Activated B cell treated with CpG ODN at 0.5 μM for 24 hours (primary cell): ENCODE measurements around the gene FNBP1L. TPM values are rescaled to one million over a fixed set of nuclear protein-coding genes. Genes with fewer than 3 reads are reported as not detected.

ENCODE experiments used
- ATAC-seq: fragments of 200-7000 bp; cut with Tn5 transposase; one replicate; pipeline ENCODE4 v1.10.0; 2021; ENCODE audit warnings: low read depth, mild to moderate bottlenecking, moderate library complexity
- CTCF ChIA-PET: fragments of 350-600 bp; sonication (Branson Sonifier 250); formaldehyde crosslinking; loops from one replicate; lab custom pipeline; 2021; ENCODE audit warnings: antibody characterized with exemption; lab: Charles Lee
- POLR2A ChIA-PET: fragments of 350-600 bp; sonication (Branson Sonifier 250); formaldehyde crosslinking; loops from one replicate; lab custom pipeline; 2021; ENCODE audit warnings: antibody characterized with exemption; lab: Charles Lee
- DNase-seq: peaks from one replicate; pipeline ENCODE4 v3.0.0; 2022
- H3K27ac Mint-ChIP-seq: one replicate; pipeline ENCODE4 v1.8.0; 2020; ENCODE audit warnings: mixed read lengths
- H3K27me3 Mint-ChIP-seq: one replicate; pipeline ENCODE4 v1.8.0; 2021; ENCODE audit warnings: mixed read lengths
- H3K36me3 Mint-ChIP-seq: one replicate; pipeline ENCODE4 v1.8.0; 2021; ENCODE audit warnings: low read depth, mixed read lengths
- H3K4me1 Mint-ChIP-seq: one replicate; pipeline ENCODE4 v1.8.0; 2021; ENCODE audit warnings: mixed read lengths
- H3K4me3 Mint-ChIP-seq: one replicate; pipeline ENCODE4 v1.8.0; 2020; ENCODE audit warnings: mild to moderate bottlenecking, mixed read lengths
- H3K9me3 Mint-ChIP-seq: one replicate; pipeline ENCODE4 v1.8.0; 2020; ENCODE audit warnings: mixed read lengths
- intact Hi-C: fragments of 100-400 bp; cut with micrococcal nuclease; formaldehyde crosslinking; loops from one replicate; pipeline ENCODE4 v1.15.1; 2024
- total RNA-seq: library from RNA; stranded (reverse); gene quantifications from 2 replicates; pipeline ENCODE4 v1.2.3, GENCODE V29; 2022
- TF ChIP-seq, protein P1 (sequence below): fragments of 200-600 bp; IDR thresholded peaks from one replicate; pipeline ENCODE4 v1.8.0; 2022; ENCODE audit warnings: antibody characterized with exemption, mild to moderate bottlenecking

Gene FNBP1L
- total RNA-seq, 1 donor from 2014 or later = 3.3 TPM

DNA sequence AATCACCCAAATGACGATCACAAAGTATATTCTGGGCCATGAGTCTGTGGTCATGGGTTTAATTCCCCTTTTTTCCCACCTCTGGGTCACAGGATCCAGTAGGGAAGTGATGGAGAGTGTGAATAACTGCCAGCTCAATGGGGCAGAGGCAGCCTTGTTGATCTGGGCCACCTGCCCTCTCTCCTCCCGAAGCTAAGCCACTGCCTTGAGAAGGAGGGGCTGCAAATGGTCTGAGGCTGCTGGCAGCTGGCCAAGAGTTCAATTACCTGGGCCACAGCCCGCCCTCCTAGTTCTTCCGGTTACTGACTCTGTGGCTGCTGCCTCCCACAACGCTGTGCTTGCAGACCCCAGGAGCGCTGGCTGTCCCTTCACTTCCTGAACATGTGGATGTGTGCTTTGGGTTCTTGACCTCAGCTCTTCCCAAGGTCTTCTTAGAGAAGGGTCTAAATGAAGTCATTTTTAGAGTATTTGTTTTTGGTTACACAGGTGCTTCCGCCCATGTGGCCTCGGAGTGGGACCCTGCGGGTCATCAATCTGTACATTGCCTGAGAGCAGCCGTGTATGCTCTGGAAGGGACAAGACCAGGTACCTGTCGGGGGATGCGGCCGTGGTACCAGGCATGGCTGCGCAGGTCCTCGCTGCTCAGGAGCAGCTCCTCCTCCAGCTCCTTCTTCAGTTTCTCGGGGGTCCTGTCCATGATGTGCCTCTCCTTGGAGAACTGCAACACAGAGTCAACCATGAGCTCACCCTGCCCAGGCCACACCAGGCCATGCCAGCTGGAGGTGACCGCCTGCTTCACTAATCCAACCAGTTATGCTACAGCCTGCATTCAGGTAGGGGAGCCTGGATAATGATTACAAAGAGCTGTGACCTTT, 144.0 kb downstream of the FNBP1L start:
- TF ChIP-seq, protein P1, sequence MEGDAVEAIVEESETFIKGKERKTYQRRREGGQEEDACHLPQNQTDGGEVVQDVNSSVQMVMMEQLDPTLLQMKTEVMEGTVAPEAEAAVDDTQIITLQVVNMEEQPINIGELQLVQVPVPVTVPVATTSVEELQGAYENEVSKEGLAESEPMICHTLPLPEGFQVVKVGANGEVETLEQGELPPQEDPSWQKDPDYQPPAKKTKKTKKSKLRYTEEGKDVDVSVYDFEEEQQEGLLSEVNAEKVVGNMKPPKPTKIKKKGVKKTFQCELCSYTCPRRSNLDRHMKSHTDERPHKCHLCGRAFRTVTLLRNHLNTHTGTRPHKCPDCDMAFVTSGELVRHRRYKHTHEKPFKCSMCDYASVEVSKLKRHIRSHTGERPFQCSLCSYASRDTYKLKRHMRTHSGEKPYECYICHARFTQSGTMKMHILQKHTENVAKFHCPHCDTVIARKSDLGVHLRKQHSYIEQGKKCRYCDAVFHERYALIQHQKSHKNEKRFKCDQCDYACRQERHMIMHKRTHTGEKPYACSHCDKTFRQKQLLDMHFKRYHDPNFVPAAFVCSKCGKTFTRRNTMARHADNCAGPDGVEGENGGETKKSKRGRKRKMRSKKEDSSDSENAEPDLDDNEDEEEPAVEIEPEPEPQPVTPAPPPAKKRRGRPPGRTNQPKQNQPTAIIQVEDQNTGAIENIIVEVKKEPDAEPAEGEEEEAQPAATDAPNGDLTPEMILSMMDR = no peak
- Mint-ChIP-seq H3K9me3 (no peaks in the 10 kb centered on the region), H3K27me3 (no peaks in the 10 kb centered on the region), H3K4me1 (peaks cover 25% of the 10 kb centered on the region), H3K4me3 (peak overlapping the region; percentile 45), H3K36me3 (peaks cover 48% of the 10 kb centered on the region), H3K27ac (peak overlapping the region; percentile 77)
- DNase-seq = peak; percentile 26
- intact Hi-C loops = loop anchor here (1.0 kb wide), 1 partner anchor 16 kb away; no protein-coding TSS in a partner anchor
- ChIA-PET POLR2A (interaction anchor here (1.2 kb wide), 1 partner anchor 16 kb away, joined by 6 read pairs; no protein-coding TSS in a partner anchor), CTCF (interaction anchor here (0.8 to 1.1 kb wide), 2 partner anchors 38 to 222 kb away, joined by 3 to 4 read pairs; no protein-coding TSS in a partner anchor)
- peak; percentile 70 for ATAC-seq

DNA sequence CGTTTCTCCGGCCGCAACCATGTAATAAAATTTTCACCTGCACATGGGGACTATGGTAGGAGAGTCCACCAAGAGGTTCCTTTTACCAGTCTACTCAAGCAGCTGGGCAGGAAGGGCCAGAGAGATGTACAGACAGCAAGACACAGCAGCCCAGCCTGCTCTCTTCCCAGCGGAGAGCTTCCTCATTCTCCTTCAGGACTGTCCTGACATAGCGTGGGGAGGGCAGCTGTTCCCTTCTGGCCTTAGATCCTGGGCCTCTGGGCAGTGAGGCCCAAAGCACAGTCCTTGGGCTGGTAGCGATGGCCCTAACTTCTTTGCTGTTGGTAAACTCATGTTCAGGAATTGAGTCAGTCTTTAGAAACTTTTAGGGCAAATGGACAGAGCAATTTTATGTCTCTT, 144.6 kb downstream of the FNBP1L start:
- ChIA-PET CTCF (no interaction called here), POLR2A (interaction anchor here (1.2 kb wide), 1 partner anchor 15 kb away, joined by 6 read pairs; no protein-coding TSS in a partner anchor)
- no peaks in the 10 kb centered on the region for H3K9me3 Mint-ChIP-seq
- DNase-seq = no peak
- peaks cover 42% of the 10 kb centered on the region for H3K36me3 Mint-ChIP-seq
- H3K27ac Mint-ChIP-seq = peak overlapping the region; percentile 56
- peaks cover 25% of the 10 kb centered on the region for H3K4me1 Mint-ChIP-seq
- ATAC-seq = no peak
- TF ChIP-seq, protein P1 = no peak
- no peak overlapping the region for H3K4me3 Mint-ChIP-seq
- intact Hi-C loops = no loop called here
- no peaks in the 10 kb centered on the region for H3K27me3 Mint-ChIP-seq

DNA sequence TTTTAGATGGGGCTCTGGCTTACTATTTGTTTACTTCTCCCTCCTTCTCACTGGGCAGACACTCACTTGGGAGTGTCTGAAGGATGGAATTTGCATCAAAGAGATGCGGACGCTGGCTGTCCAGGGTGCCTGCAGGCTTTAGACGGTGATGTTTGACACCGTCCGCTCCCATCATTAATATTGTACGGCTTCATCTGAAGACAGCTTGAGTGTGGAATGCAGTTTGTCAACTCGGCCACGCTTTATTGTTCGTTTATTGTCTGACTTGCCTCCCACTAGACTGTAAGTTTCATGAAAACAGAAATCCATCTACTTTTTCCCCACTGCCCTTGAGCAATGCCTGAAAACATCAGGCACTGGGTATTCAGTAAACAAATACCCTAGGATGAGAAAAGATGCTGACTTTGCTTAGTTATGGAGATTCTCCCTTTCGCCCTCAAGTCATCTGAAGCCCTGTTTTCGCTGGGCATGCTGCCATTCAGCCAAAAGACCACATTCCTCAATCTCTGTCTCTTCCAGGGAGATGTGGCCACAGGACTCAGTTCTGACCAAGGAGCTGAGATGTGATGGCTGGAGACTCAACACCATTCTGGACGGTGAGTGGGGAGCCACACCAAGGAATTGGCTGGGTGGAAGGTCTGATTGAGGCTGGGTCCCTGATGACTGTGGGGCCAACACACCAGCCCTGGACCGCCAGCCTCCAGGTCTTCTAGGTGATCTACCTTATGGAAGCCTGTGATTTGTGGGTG, 146.1 kb downstream of the FNBP1L start:
- TF ChIP-seq, protein P1 = no peak
- no peaks in the 10 kb centered on the region for H3K9me3 Mint-ChIP-seq
- H3K27me3 Mint-ChIP-seq = no peaks in the 10 kb centered on the region
- POLR2A ChIA-PET = interaction anchor here (1.2 kb wide), 1 partner anchor 36 kb away, joined by 3 read pairs; no protein-coding TSS in a partner anchor
- intact Hi-C loops = no loop called here
- H3K36me3 Mint-ChIP-seq = peaks cover 28% of the 10 kb centered on the region
- H3K27ac Mint-ChIP-seq = no peak overlapping the region
- no peak for DNase-seq
- H3K4me1 Mint-ChIP-seq = peaks cover 25% of the 10 kb centered on the region
- CTCF ChIA-PET = no interaction called here
- H3K4me3 Mint-ChIP-seq = no peak overlapping the region
- ATAC-seq = no peak

DNA sequence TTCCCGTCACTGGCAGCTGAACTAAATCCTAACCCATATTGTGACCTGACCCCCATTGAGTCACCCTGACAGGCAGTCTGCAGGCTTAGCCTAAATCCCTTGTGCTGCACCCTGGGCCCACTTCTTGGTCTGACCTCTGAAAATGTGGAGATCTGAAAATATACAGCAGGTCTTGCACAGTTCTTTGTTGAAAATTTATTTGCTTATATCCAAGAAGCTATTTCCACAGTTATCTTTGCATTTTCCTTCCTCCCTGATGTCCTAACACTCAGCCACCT, 146.6 kb downstream of the FNBP1L start:
- ATAC-seq = no peak
- H3K36me3 Mint-ChIP-seq = peaks cover 22% of the 10 kb centered on the region
- ChIA-PET POLR2A (interaction anchor here (1.2 kb wide), 1 partner anchor 36 kb away, joined by 3 read pairs; no protein-coding TSS in a partner anchor), CTCF (no interaction called here)
- H3K4me3 Mint-ChIP-seq = no peak overlapping the region
- H3K9me3 Mint-ChIP-seq = no peaks in the 10 kb centered on the region
- peaks cover 24% of the 10 kb centered on the region for H3K4me1 Mint-ChIP-seq
- DNase-seq = no peak
- intact Hi-C loops = no loop called here
- TF ChIP-seq, protein P1 = no peak
- no peaks in the 10 kb centered on the region for H3K27me3 Mint-ChIP-seq
- H3K27ac Mint-ChIP-seq = no peak overlapping the region

DNA sequence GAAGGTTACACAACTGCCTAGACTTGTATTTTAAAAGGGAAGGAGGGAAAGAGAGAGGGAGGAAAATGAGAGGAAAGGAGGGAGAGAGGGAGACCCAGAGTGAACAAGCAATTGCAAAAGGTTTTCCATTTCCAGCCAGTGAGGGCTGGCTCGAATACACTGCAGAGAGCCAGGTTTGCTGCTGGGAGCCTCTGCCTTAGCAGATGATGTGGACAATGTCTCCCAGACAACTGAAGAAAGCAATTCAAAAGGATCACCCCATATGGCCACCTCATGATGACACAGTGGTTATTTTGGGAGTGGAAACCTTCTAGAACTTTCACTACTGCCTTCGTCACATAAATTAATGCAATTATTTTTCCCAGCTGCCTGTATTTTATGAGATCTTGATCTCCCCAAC, 147.3 kb downstream of the FNBP1L start:
- ATAC-seq (no peak), DNase-seq (no peak)
- CTCF ChIA-PET = no interaction called here
- POLR2A ChIA-PET = no interaction called here
- H3K36me3 Mint-ChIP-seq = peaks cover 16% of the 10 kb centered on the region
- intact Hi-C loops = no loop called here
- no peak overlapping the region for H3K27ac Mint-ChIP-seq
- no peak overlapping the region for H3K4me3 Mint-ChIP-seq
- H3K27me3 Mint-ChIP-seq = no peaks in the 10 kb centered on the region
- TF ChIP-seq, protein P1 = no peak
- peaks cover 22% of the 10 kb centered on the region for H3K4me1 Mint-ChIP-seq
- no peaks in the 10 kb centered on the region for H3K9me3 Mint-ChIP-seq
